HEK293 (cell line): Measurements from ENCODE around the gene MFSD2B.

Source experiments
- CTCF ChIA-PET: fragments of 350-600 bp; formaldehyde crosslinking; extraction: SDS; loops from one replicate; lab custom pipeline; 2021; ENCODE audit warnings: antibody characterized with exemption; lab: Yijun Ruan, JAX
- POLR2A ChIA-PET: fragments of 300-600 bp; formaldehyde crosslinking; extraction: SDS; loops from one replicate; lab custom pipeline; 2020; ENCODE audit warnings: antibody characterized with exemption, inconsistent platforms; lab: Yijun Ruan, JAX
- H3K27ac ChIP-seq: fragments of 200-500 bp; sonication (Bioruptor generic); 2 replicates; pipeline ENCODE4 v1.5.1; 2014; ENCODE audit warnings: low read depth, low read length, control low read depth, inconsistent platforms; ENCODE audit errors: extremely low read depth
- H3K36me3 ChIP-seq, 2 experiments: fragments of 200-500 bp in 1 of 2; sonication (Bioruptor generic) in 1 of 2; 1 replicate in 1 of 2; 2 replicates in 1 of 2; pipeline ENCODE4 v1.5.1; 2014 to 2017; ENCODE audit warnings: inconsistent platforms in 2 of 2, low read length in 2 of 2; ENCODE audit not compliant: control insufficient read depth in 2 of 2, insufficient read depth in 1 of 2
- H3K4me1 ChIP-seq: fragments of 200-500 bp; sonication (Bioruptor generic); 2 replicates; pipeline ENCODE4 v1.5.1; 2014; ENCODE audit warnings: mild to moderate bottlenecking, low read length, inconsistent platforms; ENCODE audit not compliant: control insufficient read depth, insufficient read depth
- H3K4me3 ChIP-seq: 2 replicates; pipeline ENCODE4 v1.5.1; 2011; ENCODE audit warnings: low read depth, mild to moderate bottlenecking, control low read depth, low read length, moderate library complexity
- H3K9me3 ChIP-seq: fragments of 200-500 bp; sonication (Bioruptor generic); 2 replicates; pipeline ENCODE4 v1.5.1; 2014; ENCODE audit warnings: low read depth, low read length, inconsistent platforms; ENCODE audit not compliant: control insufficient read depth, insufficient read depth
- BCL11A ChIP-seq: fragments of 450-650 bp; formaldehyde crosslinking; IDR thresholded peaks from 2 replicates; pipeline ENCODE4 v1.5.1; 2016; ENCODE audit warnings: low read depth, missing biosample characterization, missing genetic modification characterization
- CTCF ChIP-seq: fragments of 450-650 bp; formaldehyde crosslinking; IDR thresholded peaks from 2 replicates; pipeline ENCODE4 v1.5.1; 2016; ENCODE audit warnings: missing biosample characterization, missing genetic modification characterization
- GFI1B ChIP-seq: fragments of 450-650 bp; formaldehyde crosslinking; IDR thresholded peaks from 2 replicates; pipeline ENCODE4 v1.5.1; 2016; ENCODE audit warnings: missing biosample characterization, missing genetic modification characterization
- SALL2 ChIP-seq: fragments of 450-650 bp; formaldehyde crosslinking; IDR thresholded peaks from 2 replicates; pipeline ENCODE4 v1.5.0; 2017; ENCODE audit warnings: missing biosample characterization, mild to moderate bottlenecking, missing genetic modification characterization, borderline replicate concordance
- TRIM28 ChIP-seq: IDR thresholded peaks from 2 replicates; pipeline ENCODE4 v1.6.1; 2011; ENCODE audit warnings: low read length, control low read depth, borderline replicate concordance
- YY2 ChIP-seq: fragments of 450-650 bp; formaldehyde crosslinking; IDR thresholded peaks from 2 replicates; pipeline ENCODE4 v1.5.1; 2016; ENCODE audit warnings: missing biosample characterization, missing genetic modification characterization
- ZBTB7A ChIP-seq: fragments of 450-650 bp; formaldehyde crosslinking; IDR thresholded peaks from 2 replicates; pipeline ENCODE4 v1.5.1; 2016; ENCODE audit warnings: low read depth, missing biosample characterization, missing genetic modification characterization
- ZNF114 ChIP-seq: fragments of 450-650 bp; formaldehyde crosslinking; IDR thresholded peaks from 2 replicates; pipeline ENCODE4 v1.5.0; 2017; ENCODE audit warnings: missing biosample characterization, missing genetic modification characterization
- ZNF121 ChIP-seq: fragments of 450-650 bp; formaldehyde crosslinking; IDR thresholded peaks from 2 replicates; pipeline ENCODE4 v1.5.1; 2016; ENCODE audit warnings: missing biosample characterization, missing genetic modification characterization
- ZNF133 ChIP-seq: fragments of 450-650 bp; formaldehyde crosslinking; IDR thresholded peaks from 2 replicates; pipeline ENCODE4 v1.5.1; 2016; ENCODE audit warnings: missing biosample characterization, missing genetic modification characterization
- ZNF157 ChIP-seq: fragments of 450-650 bp; formaldehyde crosslinking; IDR thresholded peaks from 2 replicates; pipeline ENCODE4 v1.5.1; 2016; ENCODE audit warnings: missing biosample characterization, missing genetic modification characterization
- ZNF202 ChIP-seq: fragments of 450-650 bp; formaldehyde crosslinking; IDR thresholded peaks from 2 replicates; pipeline ENCODE4 v1.5.1; 2016; ENCODE audit warnings: missing biosample characterization, missing genetic modification characterization, borderline replicate concordance
- ZNF266 ChIP-seq: fragments of 450-650 bp; formaldehyde crosslinking; IDR thresholded peaks from 2 replicates; pipeline ENCODE4 v1.5.1; 2016; ENCODE audit warnings: missing biosample characterization, missing genetic modification characterization, low read depth
- ZNF292 ChIP-seq: fragments of 450-650 bp; formaldehyde crosslinking; IDR thresholded peaks from 2 replicates; pipeline ENCODE4 v1.5.1; 2016; ENCODE audit warnings: low read depth, missing biosample characterization, missing genetic modification characterization, borderline replicate concordance
- ZNF324 ChIP-seq: fragments of 450-650 bp; formaldehyde crosslinking; IDR thresholded peaks from 2 replicates; pipeline ENCODE4 v1.5.1; 2016; ENCODE audit warnings: missing biosample characterization, missing genetic modification characterization
- ZNF416 ChIP-seq: fragments of 450-650 bp; formaldehyde crosslinking; IDR thresholded peaks from 2 replicates; pipeline ENCODE4 v1.5.1; 2016; ENCODE audit warnings: missing biosample characterization, missing genetic modification characterization
- ZNF473 ChIP-seq: fragments of 450-650 bp; formaldehyde crosslinking; IDR thresholded peaks from 2 replicates; pipeline ENCODE4 v1.5.1; 2017; ENCODE audit warnings: missing biosample characterization, missing genetic modification characterization
- ZNF571 ChIP-seq: fragments of 450-650 bp; formaldehyde crosslinking; IDR thresholded peaks from 2 replicates; pipeline ENCODE4 v1.5.0; 2017; ENCODE audit warnings: missing biosample characterization, missing genetic modification characterization
- ZNF610 ChIP-seq: fragments of 450-650 bp; formaldehyde crosslinking; IDR thresholded peaks from 2 replicates; pipeline ENCODE4 v1.5.1; 2016; ENCODE audit warnings: missing biosample characterization, missing genetic modification characterization, borderline replicate concordance
- ZNF768 ChIP-seq: fragments of 450-650 bp; formaldehyde crosslinking; IDR thresholded peaks from 2 replicates; pipeline ENCODE4 v1.5.1; 2018; ENCODE audit warnings: missing biosample characterization, mild to moderate bottlenecking, missing genetic modification characterization
- ZNF776 ChIP-seq: fragments of 450-650 bp; formaldehyde crosslinking; IDR thresholded peaks from 2 replicates; pipeline ENCODE4 v1.5.0; 2017; ENCODE audit warnings: missing biosample characterization, missing genetic modification characterization, borderline replicate concordance
- ZNF791 ChIP-seq: fragments of 450-650 bp; formaldehyde crosslinking; IDR thresholded peaks from 2 replicates; pipeline ENCODE4 v1.5.1; 2016; ENCODE audit warnings: missing biosample characterization, missing genetic modification characterization
- ZSCAN16 ChIP-seq: fragments of 450-650 bp; formaldehyde crosslinking; IDR thresholded peaks from 2 replicates; pipeline ENCODE4 v1.5.1; 2016; ENCODE audit warnings: missing biosample characterization, missing genetic modification characterization

The MFSD2B gene

GRCh38 chr2:24058564-24059271 lies 48.8 kb downstream of the MFSD2B start:
- TF ChIP-seq YY2 (tag by site-specific recombination) = no peak
- TF ChIP-seq GFI1B (tag by site-specific recombination) = no peak
- TF ChIP-seq CTCF (tag by site-specific recombination) = no peak
- TF ChIP-seq ZNF114 = no peak
- TF ChIP-seq ZNF324 (tag by site-specific recombination) = no peak
- no peak for TF ChIP-seq ZNF292 (tag by site-specific recombination)
- no peak for TF ChIP-seq ZNF416 (tag by site-specific recombination)
- TF ChIP-seq ZNF121 = no peak
- TF ChIP-seq SALL2 (tag by site-specific recombination) = no peak
- no peak for TF ChIP-seq ZNF157 (tag by site-specific recombination)
- TF ChIP-seq ZNF768 (tag by site-specific recombination) = no peak
- no peak for TF ChIP-seq ZNF610 (tag by site-specific recombination)
- no peak for TF ChIP-seq ZSCAN16 (tag by site-specific recombination)
- no peak for TF ChIP-seq ZBTB7A (tag by site-specific recombination)
- no peak for TF ChIP-seq BCL11A (tag by site-specific recombination)
- no peak for TF ChIP-seq ZNF473 (tag by site-specific recombination)
- ChIA-PET CTCF (no interaction called here), POLR2A (interaction anchor here (0.7 kb wide), 1 partner anchor 19 kb away, joined by 7 read pairs; no protein-coding TSS in a partner anchor)
- H3K4me3 ChIP-seq = no peak overlapping the region
- no peak overlapping the region for H3K27ac ChIP-seq
- H3K4me1 ChIP-seq = no peaks in the 10 kb centered on the region
- peaks cover 6 to 34% of the 10 kb centered on the region in 2 experiments; a peak in 2 of 3 replicates for H3K36me3 ChIP-seq
- H3K9me3 ChIP-seq = no peaks in the 10 kb centered on the region

GRCh38 chr2:24065341-24065740 lies 55.5 kb downstream of the MFSD2B start:
- Histone ChIP-seq H3K4me3 (no peak overlapping the region), H3K4me1 (no peaks in the 10 kb centered on the region), H3K9me3 (no peaks in the 10 kb centered on the region), H3K36me3 (peaks cover 16 to 77% of the 10 kb centered on the region in 2 experiments), H3K27ac (no peak overlapping the region)
- CTCF ChIA-PET = interaction anchor here (1.3 kb wide), 1 partner anchor 19 kb away, joined by 7 read pairs; the partner anchor contains the start of gene TP53I3
- TF ChIP-seq ZNF776 (tag by site-specific recombination) (no peak), ZNF133 (tag by site-specific recombination) (no peak), ZNF791 (tag by site-specific recombination) (no peak), TRIM28 (no peak), ZNF266 (tag by site-specific recombination) (no peak), ZNF202 (tag by site-specific recombination) (no peak), ZNF121 (no peak), ZNF571 (tag by site-specific recombination) (no peak)
- POLR2A ChIA-PET = interaction anchor here (2.2 kb wide), 1 partner anchor 11 kb away, joined by 5 read pairs; the partner anchor contains the start of gene SF3B6
